Measurements from ENCODE around the gene PSMD3.

- TF ChIP-seq CTCF (IDR thresholded peaks at IDR 0.05; ENCODE audit: poor library complexity): no peak
- TF ChIP-seq EZH2phosphoT487 (IDR thresholded peaks at IDR 0.05; ENCODE audit: low read depth, severe bottlenecking, unreplicated experiment): no peak
These were observed 18.5 kb downstream of the PSMD3 start for GRCh38 chr17:39999067-39999466.
